ENCODE measurements around the gene NLRC5.
"Not testable (repeated sequence)": the region's sequence is repeated elsewhere in the genome, so short reads cannot be mapped to it uniquely, and the experiment has no call there.

The NLRC5 gene

GRCh38 chr16:57096192-57096591 is 106.8 kb downstream of the NLRC5 start:
- TF ChIP-seq CTCF (IDR thresholded peaks at IDR 0.05; ENCODE audit: unreplicated experiment in 3 of 3): no peak
- H3K4me3 Mint-ChIP-seq: peak overlapping the region in 1 of 3 experiments; percentile 70
- H3K9me3 Mint-ChIP-seq: no peaks in the 10 kb centered on the region
- H3K27me3 Mint-ChIP-seq (ENCODE audit: low read depth): peaks cover 31% of the 10 kb centered on the region
- H3K27ac Mint-ChIP-seq: no peak overlapping the region
- no peaks in the 10 kb centered on the region for H3K36me3 Mint-ChIP-seq (ENCODE audit: low read depth)
- peaks cover 13% of the 10 kb centered on the region for H3K4me1 Mint-ChIP-seq

DNA sequence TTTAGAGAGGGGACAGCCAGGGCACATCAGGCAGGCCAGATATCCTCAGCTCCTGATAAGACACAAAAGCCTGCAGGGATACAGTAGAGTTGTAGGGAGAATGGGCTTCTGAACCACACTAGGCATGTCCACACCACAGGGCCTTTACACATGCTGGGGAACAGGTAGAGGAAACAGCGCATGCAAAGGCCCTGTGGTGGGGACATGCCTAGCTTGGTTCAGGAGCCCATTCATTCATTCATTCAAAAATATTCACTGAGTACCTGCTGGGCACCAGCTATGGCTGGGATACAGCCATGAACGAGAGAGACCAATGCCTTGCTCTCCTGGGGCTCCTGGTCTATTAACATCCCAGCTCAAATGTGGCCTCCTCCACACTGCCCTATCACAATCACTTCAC is 107.4 kb downstream of the NLRC5 start:
- no peaks in the 10 kb centered on the region for H3K36me3 Mint-ChIP-seq (ENCODE audit: low read depth)
- H3K27ac Mint-ChIP-seq: no peak overlapping the region

DNA sequence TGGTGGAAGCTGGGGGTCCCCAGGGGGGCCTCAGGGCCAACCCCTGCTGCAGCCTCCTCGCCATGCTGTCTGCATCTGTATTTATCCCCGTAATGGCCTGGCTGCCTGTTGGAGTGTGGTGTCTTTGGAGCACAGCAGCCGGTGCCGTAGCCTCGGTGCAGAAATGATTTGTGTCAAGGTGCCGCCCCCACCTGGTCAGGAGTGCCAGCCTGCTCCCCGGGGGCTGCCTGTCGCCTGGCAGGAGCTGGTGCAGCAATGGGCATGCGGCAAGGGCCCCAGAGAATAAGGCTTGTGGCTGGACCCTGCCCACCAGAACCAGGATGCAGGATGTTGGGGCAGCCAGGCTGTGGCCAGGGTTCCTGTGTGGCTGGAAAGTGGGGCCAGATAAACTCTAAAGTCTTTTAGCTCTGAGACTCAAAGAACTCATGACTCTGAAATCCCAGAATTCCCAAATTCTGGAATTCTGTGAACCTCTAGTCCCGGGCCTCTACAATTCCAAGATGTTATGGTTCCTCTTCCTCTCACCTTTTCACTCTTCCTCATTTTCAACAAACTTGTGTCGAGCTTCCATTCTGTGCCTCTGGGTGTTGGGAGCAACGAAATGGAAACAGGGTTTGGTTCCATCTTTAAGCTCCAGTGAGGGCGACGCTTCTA is 109.0 kb downstream of the NLRC5 start:
- Mint-ChIP-seq H3K4me1 (peaks cover 9% of the 10 kb centered on the region), H3K4me3 (peak overlapping the region in 1 of 3 experiments; percentile 20), H3K9me3 (no peaks in the 10 kb centered on the region), H3K36me3 (ENCODE audit: low read depth) (no peaks in the 10 kb centered on the region), H3K27me3 (ENCODE audit: low read depth) (peaks cover 27% of the 10 kb centered on the region), H3K27ac (no peak overlapping the region)
- TF ChIP-seq CTCF (IDR thresholded peaks at IDR 0.05; ENCODE audit: unreplicated experiment in 3 of 3): no peak

More for the DNA sequence above, 107.4 kb downstream of the NLRC5 start:
- Mint-ChIP-seq H3K27me3 (ENCODE audit: low read depth) (peaks cover 28% of the 10 kb centered on the region), H3K4me3 (peak overlapping the region in 1 of 3 experiments; percentile 6), H3K4me1 (peaks cover 10% of the 10 kb centered on the region), H3K9me3 (no peaks in the 10 kb centered on the region)
- TF ChIP-seq CTCF (IDR thresholded peaks at IDR 0.05; ENCODE audit: unreplicated experiment in 3 of 3): no peak

- peaks cover 17% of the 10 kb centered on the region for H3K27me3 Mint-ChIP-seq (ENCODE audit: low read depth)
- not testable (repeated sequence) for H3K4me3 Mint-ChIP-seq; H3K9me3 Mint-ChIP-seq; H3K27ac Mint-ChIP-seq; H3K4me1 Mint-ChIP-seq; H3K36me3 Mint-ChIP-seq (ENCODE audit: low read depth)
Observed at GRCh38 chr16:57099965-57100364, 110.6 kb downstream of the NLRC5 start.

- Mint-ChIP-seq H3K9me3 (no peaks in the 10 kb centered on the region), H3K27ac (no peak overlapping the region), H3K36me3 (ENCODE audit: low read depth) (no peaks in the 10 kb centered on the region), H3K27me3 (ENCODE audit: low read depth) (peaks cover 15% of the 10 kb centered on the region), H3K4me1 (peaks cover 5% of the 10 kb centered on the region), H3K4me3 (no peak overlapping the region)
- no peak for TF ChIP-seq CTCF (IDR thresholded peaks at IDR 0.05; ENCODE audit: unreplicated experiment in 3 of 3)
Observed at GRCh38 chr16:57100445-57100844, 111.1 kb downstream of the NLRC5 start.

DNA sequence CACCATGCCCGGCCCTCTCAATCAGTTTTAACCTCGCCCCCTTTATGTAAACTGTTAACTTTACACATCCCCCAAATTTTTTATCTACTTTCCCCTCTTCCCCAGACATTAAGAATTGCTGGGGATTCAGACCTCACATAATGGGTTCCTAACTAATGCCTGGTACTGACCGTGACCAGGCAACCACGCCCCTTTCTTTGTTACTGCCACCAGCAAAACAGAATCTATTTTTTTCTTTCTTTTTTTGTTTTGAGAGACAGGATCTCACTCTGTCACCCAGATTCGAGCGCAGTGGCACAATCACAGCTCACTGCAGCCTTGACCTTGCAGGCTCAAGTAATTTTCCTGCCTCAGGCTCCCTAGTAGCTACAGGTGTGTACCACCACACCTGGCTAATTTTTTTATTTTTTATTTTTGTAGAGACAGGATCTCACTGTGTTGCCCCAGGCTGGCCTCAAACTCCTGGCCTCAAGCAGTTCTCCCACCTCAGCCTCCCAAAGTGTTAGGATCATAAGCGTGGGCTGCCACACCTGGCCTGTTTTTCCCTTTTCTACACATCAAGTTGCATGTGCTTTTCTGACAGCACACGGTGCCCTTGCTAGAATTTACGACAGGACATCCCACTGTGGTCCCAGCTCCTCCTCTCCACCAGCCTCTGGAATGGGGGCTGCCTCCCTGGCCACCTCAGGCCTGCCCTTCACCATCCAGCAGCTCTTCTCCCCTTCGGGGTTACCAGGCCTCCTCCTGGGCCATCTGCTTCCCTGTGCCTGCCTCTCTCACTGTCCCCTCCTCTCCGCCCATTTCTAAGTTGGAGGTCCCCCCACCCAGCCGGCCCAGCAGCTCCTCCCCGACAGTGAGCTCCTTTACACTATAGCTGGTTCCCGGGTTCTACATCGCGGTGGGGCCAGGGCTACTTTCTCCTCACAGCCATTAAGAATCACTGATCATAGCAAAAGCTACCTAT is 113.8 kb downstream of the NLRC5 start:
- H3K27ac Mint-ChIP-seq: no peak overlapping the region
- no peaks in the 10 kb centered on the region for H3K9me3 Mint-ChIP-seq
- H3K36me3 Mint-ChIP-seq (ENCODE audit: low read depth): no peaks in the 10 kb centered on the region
- no peak for TF ChIP-seq CTCF (IDR thresholded peaks at IDR 0.05; ENCODE audit: unreplicated experiment in 3 of 3)
- peaks cover 14% of the 10 kb centered on the region for H3K27me3 Mint-ChIP-seq (ENCODE audit: low read depth)
- H3K4me1 Mint-ChIP-seq: peaks cover 9% of the 10 kb centered on the region
- H3K4me3 Mint-ChIP-seq: no peak overlapping the region
